HG03025 (cell line): ENCODE measurements around the gene VAV3.
"Not testable (repeated sequence)": the region's sequence is repeated elsewhere in the genome, so short reads cannot be mapped to it uniquely, and the experiment has no call there.

Experiments used
- ATAC-seq: cut with Tn5 transposase; IDR thresholded peaks from one replicate; pipeline ENCODE4 v1.9.1; 2021; ENCODE audit warnings: mild to moderate bottlenecking, moderate library complexity; ENCODE audit not compliant: unreplicated experiment, low FRiP score

VAV3 gene

DNA sequence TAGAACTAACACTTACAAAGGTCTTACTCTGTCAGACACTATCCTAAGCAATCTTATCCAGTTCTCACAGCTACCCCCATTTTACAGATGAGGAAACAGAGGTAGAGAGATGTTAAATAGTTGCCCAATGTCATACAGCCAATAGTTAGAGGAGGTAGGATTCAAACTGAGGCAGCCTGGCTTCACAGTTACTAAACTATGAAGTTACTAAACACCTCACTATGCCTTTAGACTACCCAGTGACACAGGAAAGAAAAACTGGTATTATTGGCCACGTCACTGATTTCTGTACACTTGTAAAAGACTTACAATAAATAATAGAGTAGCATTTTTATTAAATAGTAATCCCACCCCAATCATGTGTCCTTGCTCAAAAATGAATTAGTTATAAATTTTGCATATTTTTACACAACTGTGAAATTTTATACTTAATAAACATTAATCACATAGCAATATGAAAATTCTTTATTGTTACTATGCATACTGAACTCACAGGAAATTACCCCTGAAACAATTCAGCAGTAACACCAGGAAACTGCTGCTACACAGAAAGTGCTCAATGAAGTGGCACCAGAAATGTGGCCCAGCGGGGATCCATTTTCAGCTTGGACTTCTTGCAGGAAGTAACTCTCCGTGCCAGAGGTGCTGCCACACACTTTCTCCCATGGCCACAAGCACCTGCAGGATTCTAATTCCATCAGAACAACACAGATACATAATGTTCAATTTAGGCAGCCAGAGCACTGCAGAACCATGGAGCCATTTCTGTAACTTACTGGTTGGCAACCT, 69.4 kb downstream of the VAV3 start:
- ATAC-seq, result no peak

DNA sequence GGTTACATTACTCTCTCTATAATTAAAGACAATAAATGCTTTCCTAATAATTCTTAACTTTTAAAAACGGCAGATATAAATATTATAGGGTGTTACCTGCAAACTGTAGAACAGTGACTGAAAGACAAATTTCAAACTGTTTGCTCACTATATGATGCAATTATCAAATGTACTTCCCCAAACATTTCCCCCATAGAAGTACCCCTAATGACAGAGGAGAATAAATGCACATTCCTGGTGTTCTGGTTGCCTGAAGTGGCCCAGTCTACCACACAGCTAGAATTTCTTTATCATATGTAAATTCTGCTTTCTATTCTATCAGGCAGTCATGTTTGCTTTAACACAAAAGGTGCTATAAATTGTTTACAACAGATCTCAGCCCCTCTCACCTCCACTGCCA, 70.4 kb downstream of the VAV3 start:
- no peak for ATAC-seq

- not testable (repeated sequence) for ATAC-seq
Measured at GRCh38 chr1:107893350-107893749, 71.6 kb downstream of the VAV3 start.

GRCh38 chr1:107889524-107889923, 75.5 kb downstream of the VAV3 start:
- ATAC-seq, result no peak

- ATAC-seq, result no peak
Measured at GRCh38 chr1:107883562-107883961, 81.4 kb downstream of the VAV3 start.

- no peak for ATAC-seq
Measured at GRCh38 chr1:107879927-107880326, 85.1 kb downstream of the VAV3 start.

DNA sequence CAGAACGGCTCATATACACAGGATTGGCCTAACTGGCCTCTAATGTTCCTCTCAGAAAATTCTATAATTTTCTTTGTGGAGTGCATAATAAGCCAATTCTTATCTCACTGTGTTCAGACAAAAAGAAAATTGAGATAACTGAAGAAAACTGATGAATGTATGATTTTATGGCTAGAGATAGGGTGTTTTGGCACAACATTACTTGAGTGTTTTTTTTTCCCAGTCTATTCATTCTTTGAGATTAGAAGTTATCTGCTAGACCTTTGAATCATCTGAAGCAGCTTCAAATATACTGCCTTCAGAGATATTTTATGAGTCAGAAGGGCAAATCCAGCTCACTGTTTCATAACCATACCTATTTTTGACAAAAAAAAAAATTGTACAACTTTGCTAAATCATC, 85.6 kb downstream of the VAV3 start:
- no peak for ATAC-seq

DNA sequence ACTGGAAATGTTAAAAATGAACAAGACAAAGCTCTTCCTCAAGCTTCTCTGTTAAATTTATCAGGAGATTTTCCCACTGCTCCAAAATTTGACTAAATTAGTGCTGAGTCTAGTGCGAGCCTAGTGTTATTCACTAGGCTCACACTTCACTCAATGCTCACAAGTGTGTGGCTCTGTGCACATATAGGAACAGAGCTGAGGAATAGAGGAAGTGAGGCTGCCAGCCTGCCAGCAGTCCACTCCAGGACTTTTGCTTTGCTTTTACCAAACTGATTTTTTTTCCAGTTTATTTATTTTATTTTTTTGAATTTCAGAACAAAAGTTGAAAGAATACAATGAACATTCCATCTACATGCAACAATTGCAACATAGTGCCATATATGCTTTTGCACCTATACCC, 87.2 kb downstream of the VAV3 start:
- ATAC-seq, result no peak

GRCh38 chr1:107877092-107877491, 87.9 kb downstream of the VAV3 start:
- no peak for ATAC-seq

DNA sequence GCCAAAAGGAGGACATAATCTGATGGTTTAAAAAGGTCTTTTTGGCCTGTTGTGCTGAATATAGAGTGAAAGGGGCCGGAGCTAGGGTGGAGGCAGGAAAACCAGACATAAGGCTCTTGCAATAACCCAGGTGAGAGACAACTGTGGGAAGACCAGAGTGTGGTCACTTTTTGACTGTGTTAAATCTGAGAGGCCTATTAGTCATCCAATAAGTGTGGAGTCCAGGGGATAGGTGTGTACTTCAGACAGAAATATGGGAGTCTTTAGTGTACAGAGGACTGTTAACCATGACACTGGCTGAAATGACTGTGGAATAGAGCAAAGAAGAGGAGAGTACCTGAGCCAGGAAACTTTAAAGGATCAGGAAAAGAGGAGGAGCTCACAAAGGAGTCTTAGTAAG, 89.3 kb downstream of the VAV3 start:
- no peak for ATAC-seq

DNA sequence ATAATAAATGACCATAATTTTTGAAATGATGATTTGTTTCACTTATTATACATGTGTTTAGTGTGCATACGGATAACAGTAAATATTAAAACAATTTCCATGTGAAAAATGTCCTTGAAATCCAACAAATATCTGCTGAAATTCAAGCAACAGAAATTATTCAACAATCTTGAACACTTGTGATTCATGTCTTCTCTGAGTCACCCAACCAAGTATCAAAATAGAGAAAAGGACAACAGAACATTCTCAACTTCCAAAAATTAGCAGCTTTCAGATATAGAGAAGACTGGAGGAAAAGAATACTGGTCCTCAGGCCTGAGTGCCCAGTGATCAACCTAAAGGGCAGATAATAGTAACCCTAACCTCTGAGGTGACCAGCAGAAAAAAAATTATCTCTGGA, 90.8 kb downstream of the VAV3 start:
- ATAC-seq, result no peak

GRCh38 chr1:107871687-107872395, 93.1 kb downstream of the VAV3 start:
- no peak for ATAC-seq

DNA sequence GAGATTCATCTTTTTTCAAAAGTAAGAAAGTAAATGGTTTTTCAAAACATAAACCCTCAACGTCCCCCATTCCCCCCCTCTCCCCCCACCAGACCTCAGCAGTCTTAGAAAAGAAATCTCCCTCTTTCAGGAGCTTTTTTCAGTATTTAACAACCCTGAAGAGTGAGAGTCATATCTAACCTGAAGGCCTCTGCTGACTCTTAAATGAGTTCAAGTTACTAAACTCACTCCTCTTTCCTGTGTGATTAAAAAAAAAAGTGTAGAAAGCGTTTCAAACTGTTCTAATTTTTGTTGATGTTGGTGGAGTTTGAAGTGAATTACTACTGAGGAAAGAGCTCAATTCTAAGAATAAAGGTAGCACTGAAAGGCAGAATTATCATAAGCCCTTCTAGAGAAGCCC, 93.7 kb downstream of the VAV3 start:
- ATAC-seq, result no peak

GRCh38 chr1:107870696-107871095, 94.3 kb downstream of the VAV3 start:
- ATAC-seq, result no peak

DNA sequence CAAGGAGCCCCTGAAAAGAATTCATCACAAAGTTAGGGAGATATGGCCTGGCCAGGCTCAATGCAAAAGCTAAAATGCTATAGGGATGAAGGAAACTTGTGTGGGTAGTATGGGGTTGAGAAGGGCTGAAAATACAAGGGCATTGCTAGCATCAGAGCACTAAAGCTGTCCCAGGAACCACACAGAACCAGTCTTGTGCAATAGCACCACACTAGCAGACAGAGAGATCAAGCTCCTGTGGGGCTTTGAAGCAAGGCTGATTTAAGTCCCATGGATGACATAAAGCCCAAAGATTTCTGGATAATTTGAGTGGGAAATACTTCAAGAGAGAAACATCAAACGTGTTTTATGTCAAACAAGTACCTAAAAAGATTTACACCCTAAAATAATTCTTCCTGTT, 97.1 kb downstream of the VAV3 start:
- ATAC-seq, result no peak

- ATAC-seq, result no peak
Measured at GRCh38 chr1:107867422-107867821, 97.6 kb downstream of the VAV3 start.

- ATAC-seq, result no peak
Measured at GRCh38 chr1:107866870-107867269, 98.1 kb downstream of the VAV3 start.

GRCh38 chr1:107865627-107866026, 99.4 kb downstream of the VAV3 start:
- no peak for ATAC-seq

- ATAC-seq, result no peak
Measured at GRCh38 chr1:107863342-107863741, 101.6 kb downstream of the VAV3 start.

GRCh38 chr1:107862064-107862463, 102.9 kb downstream of the VAV3 start:
- no peak for ATAC-seq

- no peak for ATAC-seq
Measured at GRCh38 chr1:107858323-107858722, 106.7 kb downstream of the VAV3 start.

DNA sequence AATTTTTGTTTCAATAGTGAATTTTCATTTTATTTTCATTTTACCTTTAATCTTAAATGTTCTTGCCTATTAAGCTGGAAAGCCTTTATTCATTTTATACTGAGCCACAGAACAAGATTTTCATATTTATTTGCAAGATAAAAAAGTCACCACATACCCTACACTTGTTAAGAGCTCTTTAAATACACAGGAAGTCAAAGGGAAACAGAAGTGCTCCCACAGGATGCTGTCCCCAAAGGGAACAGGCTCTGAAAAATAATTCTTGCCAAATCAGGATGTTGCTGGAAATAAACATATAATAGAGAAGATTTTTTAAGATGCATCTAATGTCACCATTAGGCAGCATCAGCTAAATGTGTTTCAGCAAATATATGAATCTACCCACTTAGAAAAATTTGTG, 113.6 kb downstream of the VAV3 start:
- no peak for ATAC-seq
